GM19438 (cell line): ENCODE results near the gene MRPS31.

Experiments
- ATAC-seq: cut with Tn5 transposase; IDR thresholded peaks from one replicate; pipeline ENCODE4 v1.9.1; 2021; ENCODE audit warnings: low read depth; ENCODE audit not compliant: unreplicated experiment

The MRPS31 gene

GRCh38 chr13:40770934-40771618, at the start of gene MRPS31:
TSS of gene MRPS31 (minus strand) at chr13:40771190. CDS start at chr13:40771136, 54 bp downstream.
- peak; percentile 94 for ATAC-seq

GRCh38 chr13:40819797-40820315, 48.9 kb upstream of the MRPS31 start:
- ATAC-seq, result no peak

- ATAC-seq, result no peak
These were observed 47.9 kb upstream of the MRPS31 start for GRCh38 chr13:40818926-40819325.

GRCh38 chr13:40814803-40815202, 43.8 kb upstream of the MRPS31 start:
- ATAC-seq, result no peak

- ATAC-seq, result peak; percentile 55
These were observed 42.9 kb upstream of the MRPS31 start for GRCh38 chr13:40813667-40814454.

GRCh38 chr13:40812724-40813445, 41.9 kb upstream of the MRPS31 start:
- no peak for ATAC-seq

- ATAC-seq, result no peak
These were observed 41.1 kb upstream of the MRPS31 start for GRCh38 chr13:40812102-40812501.

GRCh38 chr13:40809471-40809870, 38.5 kb upstream of the MRPS31 start:
- ATAC-seq, result no peak

- no peak for ATAC-seq
These were observed 35.3 kb upstream of the MRPS31 start for GRCh38 chr13:40806241-40806640.

GRCh38 chr13:40803316-40803715, 32.3 kb upstream of the MRPS31 start:
- ATAC-seq, result no peak

GRCh38 chr13:40801255-40802217, 30.5 kb upstream of the MRPS31 start:
- ATAC-seq, result no peak

- no peak for ATAC-seq
These were observed 29.6 kb upstream of the MRPS31 start for GRCh38 chr13:40800559-40800958.

- no peak for ATAC-seq
These were observed 28.5 kb upstream of the MRPS31 start for GRCh38 chr13:40799508-40799907.

- no peak for ATAC-seq
These were observed 27.4 kb upstream of the MRPS31 start for GRCh38 chr13:40798380-40798779.

GRCh38 chr13:40796649-40797048, 25.7 kb upstream of the MRPS31 start:
- ATAC-seq, result no peak

GRCh38 chr13:40794414-40795368, 23.7 kb upstream of the MRPS31 start:
- no peak for ATAC-seq

GRCh38 chr13:40793339-40793738, 22.3 kb upstream of the MRPS31 start:
- no peak for ATAC-seq

GRCh38 chr13:40792284-40793051, 21.5 kb upstream of the MRPS31 start:
- ATAC-seq, result peak; percentile 51
